ENCODE results near the gene NAA30. TPM values are rescaled to one million over a fixed set of nuclear protein-coding genes. Genes with fewer than 3 reads are reported as not detected.

The NAA30 gene
- total RNA-seq, 4 donors from 2014 or later, result 8.9 to 20.3 (median 10.4) TPM

- H3K4me1 ChIP-seq, result no peaks in the 10 kb centered on the region
- DNase-seq, result no peak
- TF ChIP-seq CTCF (IDR thresholded peaks at IDR 0.05) (no peak), POLR2A (IDR thresholded peaks at IDR 0.05) (no peak)
- no peak overlapping the region for H3K4me3 ChIP-seq
- H3K9me3 ChIP-seq, result no peaks in the 10 kb centered on the region
- peaks cover 0 to 30% (median 0%) of the 10 kb centered on the region in 3 donors for H3K36me3 ChIP-seq
- no peak overlapping the region for H3K27ac ChIP-seq
- no peaks in the 10 kb centered on the region for H3K27me3 ChIP-seq
Measured at GRCh38 chr14:57412341-57412740, 22.0 kb downstream of the NAA30 start.

- no peak for TF ChIP-seq CTCF (IDR thresholded peaks at IDR 0.05)
- TF ChIP-seq POLR2A (IDR thresholded peaks at IDR 0.05), result no peak
- Histone ChIP-seq H3K4me3 (no peak overlapping the region), H3K9me3 (no peaks in the 10 kb centered on the region), H3K36me3 (peaks cover 0 to 19% (median 0%) of the 10 kb centered on the region in 3 donors), H3K27ac (no peak overlapping the region), H3K4me1 (no peaks in the 10 kb centered on the region), H3K27me3 (no peaks in the 10 kb centered on the region)
- DNase-seq, result no peak
Measured at GRCh38 chr14:57413849-57414248, 23.5 kb downstream of the NAA30 start.

- no peak overlapping the region for H3K4me3 ChIP-seq
- no peaks in the 10 kb centered on the region for H3K36me3 ChIP-seq
- no peak for DNase-seq
- no peak overlapping the region for H3K27ac ChIP-seq
- no peak for TF ChIP-seq CTCF (IDR thresholded peaks at IDR 0.05)
- TF ChIP-seq POLR2A (IDR thresholded peaks at IDR 0.05), result no peak
- H3K9me3 ChIP-seq, result no peaks in the 10 kb centered on the region
- H3K27me3 ChIP-seq, result no peaks in the 10 kb centered on the region
- no peaks in the 10 kb centered on the region for H3K4me1 ChIP-seq
Measured at GRCh38 chr14:57417228-57417627, 26.8 kb downstream of the NAA30 start.

GRCh38 chr14:57418999-57419398 is 28.6 kb downstream of the NAA30 start:
- DNase-seq, result no peak
- TF ChIP-seq CTCF (IDR thresholded peaks at IDR 0.05) (no peak), POLR2A (IDR thresholded peaks at IDR 0.05) (no peak)
- Histone ChIP-seq H3K9me3 (no peaks in the 10 kb centered on the region), H3K27me3 (no peaks in the 10 kb centered on the region), H3K4me1 (no peaks in the 10 kb centered on the region), H3K36me3 (no peaks in the 10 kb centered on the region), H3K27ac (no peak overlapping the region), H3K4me3 (no peak overlapping the region)

- Histone ChIP-seq H3K4me1 (no peaks in the 10 kb centered on the region), H3K9me3 (no peaks in the 10 kb centered on the region), H3K4me3 (no peak overlapping the region), H3K36me3 (no peaks in the 10 kb centered on the region), H3K27ac (no peak overlapping the region), H3K27me3 (no peaks in the 10 kb centered on the region)
- TF ChIP-seq POLR2A (IDR thresholded peaks at IDR 0.05) (no peak), CTCF (IDR thresholded peaks at IDR 0.05) (no peak)
- no peak for DNase-seq
Measured at GRCh38 chr14:57420033-57420432, 29.6 kb downstream of the NAA30 start.

GRCh38 chr14:57420986-57421385 is 30.6 kb downstream of the NAA30 start:
- H3K27me3 ChIP-seq, result no peaks in the 10 kb centered on the region
- H3K27ac ChIP-seq, result no peak overlapping the region
- H3K36me3 ChIP-seq, result no peaks in the 10 kb centered on the region
- DNase-seq, result no peak
- H3K9me3 ChIP-seq, result no peaks in the 10 kb centered on the region
- no peak for TF ChIP-seq CTCF (IDR thresholded peaks at IDR 0.05)
- TF ChIP-seq POLR2A (IDR thresholded peaks at IDR 0.05), result no peak
- no peak overlapping the region for H3K4me3 ChIP-seq
- H3K4me1 ChIP-seq, result no peaks in the 10 kb centered on the region

Data from Peyer's patch (tissue), 4 donors.